OCI-LY1 (cell line): Measurements from ENCODE around the gene NPR2.

Experiments
- H2AFZ ChIP-seq: fragments of 200-600 bp; sonication (generic), shearing (Covaris generic); 2 replicates; pipeline ENCODE4 v1.6.0; 2014; ENCODE audit warnings: antibody characterized with exemption, mild to moderate bottlenecking, low read length
- H3F3A ChIP-seq: fragments of 200-600 bp; sonication (generic), shearing (Covaris generic); 2 replicates; pipeline ENCODE4 v1.6.0; 2014; ENCODE audit warnings: mild to moderate bottlenecking, antibody characterized with exemption, low read length, moderate library complexity; ENCODE audit not compliant: insufficient read depth
- H3K27ac ChIP-seq: fragments of 200-600 bp; sonication (generic); 2 replicates; pipeline ENCODE4 v1.5.1; 2014; ENCODE audit warnings: low read length, mixed run types, mild to moderate bottlenecking, low read depth; ENCODE audit not compliant: poor library complexity, severe bottlenecking
- H3K27me3 ChIP-seq: fragments of 200-600 bp; sonication (generic); 2 replicates; pipeline ENCODE4 v1.6.0; 2014; ENCODE audit warnings: antibody characterized with exemption, mild to moderate bottlenecking, low read length, moderate library complexity; ENCODE audit not compliant: insufficient read depth
- H3K36me3 ChIP-seq: fragments of 200-600 bp; sonication (generic); 2 replicates; pipeline ENCODE4 v1.6.1; 2014; ENCODE audit warnings: mild to moderate bottlenecking, antibody characterized with exemption, low read length, moderate library complexity, mixed read lengths; ENCODE audit not compliant: insufficient read depth
- H3K4me1 ChIP-seq: fragments of 200-600 bp; sonication (generic); 2 replicates; pipeline ENCODE4 v1.5.1; 2014; ENCODE audit warnings: mild to moderate bottlenecking, low read length, moderate library complexity; ENCODE audit not compliant: insufficient read depth, severe bottlenecking
- H3K4me2 ChIP-seq: fragments of 200-600 bp; sonication (generic), shearing (Covaris generic); 2 replicates; pipeline ENCODE4 v1.6.1; 2014; ENCODE audit warnings: low read length
- H3K4me3 ChIP-seq: fragments of 200-600 bp; sonication (generic); 2 replicates; pipeline ENCODE4 v1.5.1; 2014; ENCODE audit warnings: low read length, low read depth, mild to moderate bottlenecking, mixed read lengths; ENCODE audit not compliant: poor library complexity, severe bottlenecking
- H3K79me2 ChIP-seq: fragments of 200-600 bp; shearing (Covaris generic); 2 replicates; pipeline ENCODE4 v1.6.1; 2016; ENCODE audit warnings: mixed run types, low read length, mixed read lengths; ENCODE audit not compliant: insufficient read depth
- H3K9ac ChIP-seq: fragments of 200-600 bp; sonication (generic), shearing (Covaris generic); 2 replicates; pipeline ENCODE4 v1.6.1; 2014; ENCODE audit warnings: mild to moderate bottlenecking, low read length, mixed read lengths
- H3K9me2 ChIP-seq: fragments of 200-600 bp; sonication (generic), shearing (Covaris generic); 2 replicates; pipeline ENCODE4 v1.6.1; 2014; ENCODE audit warnings: low read depth, mild to moderate bottlenecking, low read length, mixed read lengths
- H3K9me3 ChIP-seq: fragments of 200-600 bp; shearing (Covaris generic); 2 replicates; pipeline ENCODE4 v1.6.1; 2014; ENCODE audit warnings: low read length, mixed read lengths
- H4K20me1 ChIP-seq: fragments of 200-600 bp; sonication (generic), shearing (Covaris generic); 2 replicates; pipeline ENCODE4 v1.6.0; 2016; ENCODE audit warnings: mild to moderate bottlenecking, low read length; ENCODE audit not compliant: insufficient read depth
- EZH2 ChIP-seq: fragments of 200-600 bp; sonication (generic), shearing (Covaris generic); IDR thresholded peaks from 2 replicates; pipeline ENCODE4 v1.8.0; 2017; ENCODE audit warnings: borderline replicate concordance, mixed run types, mild to moderate bottlenecking, antibody characterized with exemption, low read length, moderate library complexity, mixed read lengths
- TF ChIP-seq, protein P1 (sequence below): fragments of 200-600 bp; sonication (generic), shearing (Covaris generic); IDR thresholded peaks from 2 replicates; pipeline ENCODE4 v1.5.1; 2017; ENCODE audit warnings: mild to moderate bottlenecking, antibody characterized with exemption, low read length, moderate library complexity, mixed read lengths

NPR2 gene

DNA sequence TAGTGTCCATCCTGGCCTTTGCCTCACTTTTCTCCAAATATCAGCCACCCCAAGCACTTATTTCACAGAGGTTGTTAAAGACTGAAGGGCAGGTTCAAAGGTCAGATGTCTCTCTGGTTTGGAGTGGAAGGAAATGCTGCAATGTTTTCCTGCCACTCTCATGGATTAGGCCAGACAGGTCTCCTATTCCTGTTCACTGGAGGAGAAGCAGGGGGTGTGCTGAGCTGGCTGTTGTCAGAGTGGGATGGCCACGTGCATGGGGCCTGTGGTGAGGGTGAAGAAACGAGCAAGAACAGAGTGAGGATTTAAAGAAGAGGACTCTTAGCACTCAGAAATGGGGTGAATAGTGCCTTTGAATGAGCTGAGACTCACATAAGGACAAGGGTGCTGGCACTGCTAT, 44.4 kb downstream of the NPR2 start:
- Histone ChIP-seq H4K20me1 (no peaks in the 10 kb centered on the region), H3K4me3 (no peak overlapping the region), H3K9me3 (no peaks in the 10 kb centered on the region), H3K27ac (no peak overlapping the region), H3K4me2 (no peak overlapping the region), H3K36me3 (no peaks in the 10 kb centered on the region), H3K9ac (no peak overlapping the region), H3K27me3 (no peaks in the 10 kb centered on the region), H2AFZ (no peak overlapping the region), H3F3A (no peaks in the 10 kb centered on the region), H3K9me2 (no peaks in the 10 kb centered on the region), H3K79me2 (no peaks in the 10 kb centered on the region), H3K4me1 (peaks cover 20% of the 10 kb centered on the region)
- TF ChIP-seq EZH2 = no peak
- TF ChIP-seq, protein P1, sequence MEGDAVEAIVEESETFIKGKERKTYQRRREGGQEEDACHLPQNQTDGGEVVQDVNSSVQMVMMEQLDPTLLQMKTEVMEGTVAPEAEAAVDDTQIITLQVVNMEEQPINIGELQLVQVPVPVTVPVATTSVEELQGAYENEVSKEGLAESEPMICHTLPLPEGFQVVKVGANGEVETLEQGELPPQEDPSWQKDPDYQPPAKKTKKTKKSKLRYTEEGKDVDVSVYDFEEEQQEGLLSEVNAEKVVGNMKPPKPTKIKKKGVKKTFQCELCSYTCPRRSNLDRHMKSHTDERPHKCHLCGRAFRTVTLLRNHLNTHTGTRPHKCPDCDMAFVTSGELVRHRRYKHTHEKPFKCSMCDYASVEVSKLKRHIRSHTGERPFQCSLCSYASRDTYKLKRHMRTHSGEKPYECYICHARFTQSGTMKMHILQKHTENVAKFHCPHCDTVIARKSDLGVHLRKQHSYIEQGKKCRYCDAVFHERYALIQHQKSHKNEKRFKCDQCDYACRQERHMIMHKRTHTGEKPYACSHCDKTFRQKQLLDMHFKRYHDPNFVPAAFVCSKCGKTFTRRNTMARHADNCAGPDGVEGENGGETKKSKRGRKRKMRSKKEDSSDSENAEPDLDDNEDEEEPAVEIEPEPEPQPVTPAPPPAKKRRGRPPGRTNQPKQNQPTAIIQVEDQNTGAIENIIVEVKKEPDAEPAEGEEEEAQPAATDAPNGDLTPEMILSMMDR = no peak

- Histone ChIP-seq H3K4me3 (no peak overlapping the region), H3K4me2 (no peak overlapping the region)
- no peak for TF ChIP-seq EZH2
- TF ChIP-seq, protein P1 = no peak
Observed at GRCh38 chr9:35836595-35836994, 45.2 kb downstream of the NPR2 start.

GRCh38 chr9:35839926-35840325, 48.5 kb downstream of the NPR2 start:
- Histone ChIP-seq H3K27me3 (no peaks in the 10 kb centered on the region), H3K36me3 (no peaks in the 10 kb centered on the region), H3K4me2 (no peak overlapping the region), H4K20me1 (no peaks in the 10 kb centered on the region), H3K79me2 (no peaks in the 10 kb centered on the region), H3K9me2 (no peaks in the 10 kb centered on the region), H3F3A (no peaks in the 10 kb centered on the region), H3K9ac (no peak overlapping the region), H3K4me1 (peaks cover 4% of the 10 kb centered on the region), H3K27ac (no peak overlapping the region), H3K9me3 (no peaks in the 10 kb centered on the region), H3K4me3 (no peak overlapping the region), H2AFZ (no peak overlapping the region)
- no peak for TF ChIP-seq EZH2
- TF ChIP-seq, protein P1 = no peak

More at GRCh38 chr9:35836595-35836994, 45.2 kb downstream of the NPR2 start:
- Histone ChIP-seq H3K4me1 (peaks cover 20% of the 10 kb centered on the region), H4K20me1 (no peaks in the 10 kb centered on the region), H3K9ac (no peak overlapping the region), H3K79me2 (no peaks in the 10 kb centered on the region), H2AFZ (no peak overlapping the region), H3K27ac (no peak overlapping the region), H3K27me3 (no peaks in the 10 kb centered on the region), H3K9me2 (no peaks in the 10 kb centered on the region), H3K9me3 (no peaks in the 10 kb centered on the region), H3F3A (no peaks in the 10 kb centered on the region), H3K36me3 (no peaks in the 10 kb centered on the region)
